Measurements from ENCODE around the gene GNLY.

Gene GNLY

GRCh38 chr2:85735691-85736090, 41.5 kb downstream of the GNLY start:
- TF ChIP-seq CTCF (IDR thresholded peaks at IDR 0.05; ENCODE audit: insufficient read depth, low read depth, low read length, missing control alignments), result no peak
- no peak for DNase-seq (ENCODE audit: low read depth)
- H3K4me3 ChIP-seq (ENCODE audit: low read depth, low read length), result no peak overlapping the region

- no peak overlapping the region for H3K4me3 ChIP-seq (ENCODE audit: low read depth, low read length)
- TF ChIP-seq CTCF (IDR thresholded peaks at IDR 0.05; ENCODE audit: insufficient read depth, low read depth, low read length, missing control alignments), result no peak
- DNase-seq (ENCODE audit: low read depth), result no peak
Measured at GRCh38 chr2:85736456-85737355, 42.5 kb downstream of the GNLY start.

GRCh38 chr2:85737481-85737880, 43.3 kb downstream of the GNLY start:
- no peak for TF ChIP-seq CTCF (IDR thresholded peaks at IDR 0.05; ENCODE audit: insufficient read depth, low read depth, low read length, missing control alignments)
- DNase-seq (ENCODE audit: low read depth), result no peak
- no peak overlapping the region for H3K4me3 ChIP-seq (ENCODE audit: low read depth, low read length)

- no peak for DNase-seq (ENCODE audit: low read depth)
- no peak for TF ChIP-seq CTCF (IDR thresholded peaks at IDR 0.05; ENCODE audit: insufficient read depth, low read depth, low read length, missing control alignments)
- H3K4me3 ChIP-seq (ENCODE audit: low read depth, low read length), result no peak overlapping the region
Measured at GRCh38 chr2:85737961-85738360, 43.8 kb downstream of the GNLY start.

GRCh38 chr2:85740193-85740592, 46.0 kb downstream of the GNLY start:
- H3K4me3 ChIP-seq (ENCODE audit: low read depth, low read length), result no peak overlapping the region
- no peak for DNase-seq (ENCODE audit: low read depth)

GRCh38 chr2:85741211-85741832, 47.2 kb downstream of the GNLY start:
- TF ChIP-seq CTCF (IDR thresholded peaks at IDR 0.05; ENCODE audit: insufficient read depth, low read depth, low read length, missing control alignments), result no peak
- DNase-seq (ENCODE audit: low read depth), result no peak
- H3K4me3 ChIP-seq (ENCODE audit: low read depth, low read length), result no peak overlapping the region

More at GRCh38 chr2:85740193-85740592, 46.0 kb downstream of the GNLY start:
- TF ChIP-seq CTCF (IDR thresholded peaks at IDR 0.05; ENCODE audit: insufficient read depth, low read depth, low read length, missing control alignments), result no peak
